Measurements from ENCODE around the gene OTUB2.

The OTUB2 gene

DNA sequence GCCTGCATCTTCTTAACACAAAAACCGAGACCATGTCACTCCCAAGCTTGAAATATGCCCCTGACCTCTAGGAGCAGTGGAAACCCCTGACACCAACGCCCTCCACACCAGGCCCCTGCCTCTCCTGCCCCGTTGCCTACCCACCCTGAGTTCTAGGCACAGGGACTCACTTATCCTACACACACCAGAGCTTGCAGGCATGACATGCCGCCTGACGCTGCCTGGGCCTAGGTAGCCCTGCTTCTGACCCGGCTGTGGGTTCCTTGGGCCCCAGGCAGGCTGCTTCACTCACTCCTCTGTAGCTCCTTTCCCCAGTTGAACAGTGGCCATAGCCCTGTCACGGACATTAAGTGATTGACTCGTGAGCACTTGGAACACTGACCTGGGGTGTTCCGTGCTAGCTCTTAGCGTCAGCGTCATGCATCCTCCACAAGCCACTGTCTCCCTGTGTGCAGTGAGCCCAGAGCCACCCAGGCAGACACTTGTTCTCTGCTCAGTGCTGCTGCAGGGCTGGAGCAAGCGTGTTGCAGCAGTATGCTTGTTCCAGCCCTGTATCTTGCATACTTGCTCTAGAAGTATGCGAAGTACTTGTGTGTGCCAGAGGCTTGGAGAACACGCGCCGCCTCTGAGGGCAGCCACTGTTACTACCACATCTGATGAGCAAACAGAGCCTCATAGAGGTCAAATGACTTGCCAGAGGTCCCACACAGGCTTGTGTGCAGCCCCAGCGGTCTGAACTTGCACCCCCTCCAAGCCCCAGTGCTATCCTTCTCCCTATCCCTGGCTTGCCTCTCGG is 15.6 kb downstream of the OTUB2 start:
- no peak for DNase-seq (ENCODE audit: low spot score)

DNA sequence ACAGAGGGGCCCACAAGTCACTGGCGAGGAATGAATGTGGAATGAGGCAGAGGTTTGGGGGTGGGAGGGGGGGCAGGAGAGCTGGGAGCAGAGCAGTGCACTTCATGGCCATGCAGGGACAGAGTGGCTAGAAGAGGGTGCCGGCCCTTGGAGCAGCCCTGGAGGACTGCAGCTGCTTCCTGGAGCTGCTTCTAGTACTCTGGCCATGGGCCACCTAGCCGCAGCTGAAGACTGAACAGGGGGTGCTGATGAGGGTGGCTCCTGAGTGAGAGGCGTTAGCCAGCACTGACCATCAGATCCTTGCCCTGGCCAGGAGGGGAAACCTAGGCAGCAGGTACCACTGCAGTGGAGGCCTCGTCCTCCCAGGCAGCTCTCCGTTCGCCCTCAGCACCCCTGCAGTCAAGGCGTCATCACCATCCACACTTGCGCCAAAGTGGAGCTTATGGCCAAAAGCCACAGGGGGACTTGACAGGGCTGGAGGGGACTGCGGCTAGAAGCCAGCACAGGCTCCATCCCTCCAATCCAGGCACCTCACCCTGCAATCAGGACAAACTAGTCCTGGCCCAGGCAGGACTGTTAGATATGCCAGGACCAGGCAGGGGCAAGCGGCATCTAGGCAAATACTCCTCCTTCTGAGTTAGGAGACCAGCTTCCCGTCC is 16.4 kb downstream of the OTUB2 start:
- DNase-seq (ENCODE audit: low spot score) = no peak

DNA sequence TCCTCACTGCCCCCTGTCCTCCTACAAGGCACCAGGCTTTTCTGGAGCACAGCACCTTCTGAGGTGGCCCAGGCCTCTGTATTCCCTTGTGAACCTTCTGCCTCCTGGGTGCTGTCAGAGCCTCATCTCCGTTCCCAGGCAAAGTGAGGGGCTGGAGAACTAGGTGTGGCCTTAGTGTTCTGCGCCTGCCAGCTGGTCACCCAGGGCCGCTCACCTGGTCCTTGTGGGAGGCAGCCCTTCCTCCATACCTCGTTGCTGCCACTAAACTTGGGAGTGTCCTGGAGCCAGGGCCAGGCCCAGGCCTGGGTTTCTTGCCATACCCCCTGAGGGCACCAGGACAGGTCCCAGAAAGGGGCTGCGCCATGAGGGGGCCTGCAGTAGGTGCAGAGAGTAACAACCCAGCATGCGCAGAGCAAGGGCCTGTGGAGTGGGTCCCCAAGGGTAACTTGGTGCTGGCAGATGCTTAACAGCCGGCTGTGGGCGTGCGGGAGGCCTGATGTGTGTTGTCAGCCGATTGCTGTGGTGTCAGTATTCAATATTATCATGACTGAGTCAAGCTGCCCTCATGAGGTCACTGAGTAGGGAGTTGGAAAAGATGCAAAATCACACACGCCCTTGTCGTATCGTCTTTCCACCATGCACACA is 17.1 kb downstream of the OTUB2 start:
- DNase-seq (ENCODE audit: low spot score) = no peak

DNA sequence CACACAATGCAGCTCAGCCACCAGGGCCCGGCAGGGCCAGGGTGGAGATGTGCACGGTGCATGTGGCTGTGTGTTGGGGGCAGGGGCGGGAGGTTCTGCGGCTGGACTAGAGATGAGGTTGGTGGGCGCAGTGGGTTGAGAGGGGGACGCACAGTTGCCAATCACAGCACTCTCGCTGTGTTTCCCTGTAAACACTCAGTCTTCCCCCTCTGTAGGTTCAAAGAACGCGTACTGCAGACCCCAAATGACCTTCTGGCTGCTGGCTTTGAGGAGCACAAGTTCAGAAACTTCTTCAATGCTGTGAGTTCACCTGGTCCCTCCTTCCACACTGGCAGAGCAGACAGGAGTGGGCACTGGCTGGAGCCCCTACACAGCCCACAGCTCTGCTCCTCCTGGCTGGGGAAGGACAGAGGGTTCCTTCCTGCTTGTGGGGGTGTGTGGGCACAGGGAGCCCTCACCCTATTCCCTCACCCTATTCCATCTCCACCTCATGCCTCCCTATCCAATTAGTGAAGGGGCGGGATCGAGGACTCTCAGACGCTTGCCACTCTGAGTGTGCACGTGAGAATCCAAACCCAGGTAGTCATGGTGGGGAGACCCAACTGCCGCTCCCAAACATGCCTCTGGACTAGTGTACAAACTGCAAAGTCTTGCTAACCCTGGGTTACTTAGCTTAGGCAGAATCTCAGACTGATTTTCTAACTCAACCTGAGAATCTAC is 17.8 kb downstream of the OTUB2 start:
- DNase-seq (ENCODE audit: low spot score) = no peak

DNA sequence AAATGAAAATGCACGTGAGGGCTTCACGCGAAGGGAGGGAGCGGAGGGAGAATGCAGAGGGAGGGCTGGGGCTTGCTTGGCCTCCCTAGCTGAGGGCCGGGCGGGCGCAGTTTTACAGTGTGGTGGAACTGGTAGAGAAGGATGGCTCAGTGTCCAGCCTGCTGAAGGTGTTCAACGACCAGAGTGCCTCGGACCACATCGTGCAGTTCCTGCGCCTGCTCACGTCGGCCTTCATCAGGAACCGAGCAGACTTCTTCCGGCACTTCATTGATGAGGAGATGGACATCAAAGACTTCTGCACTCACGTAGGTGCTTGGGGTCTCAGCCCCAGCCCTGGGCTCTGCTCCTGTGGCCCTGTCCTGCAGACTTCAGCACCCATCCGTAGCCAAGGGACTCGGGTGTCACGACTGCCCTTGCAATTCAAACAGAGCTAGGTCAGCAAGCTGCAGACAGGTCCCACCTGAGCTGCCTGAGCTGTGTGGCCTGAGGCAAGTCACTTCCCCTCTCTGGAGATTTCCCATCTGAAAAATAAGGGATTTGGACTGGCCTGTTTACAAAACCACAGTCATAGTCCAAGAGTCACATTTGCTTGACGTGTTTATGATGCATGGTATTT is 18.4 kb downstream of the OTUB2 start:
- DNase-seq (ENCODE audit: low spot score) = no peak

DNA sequence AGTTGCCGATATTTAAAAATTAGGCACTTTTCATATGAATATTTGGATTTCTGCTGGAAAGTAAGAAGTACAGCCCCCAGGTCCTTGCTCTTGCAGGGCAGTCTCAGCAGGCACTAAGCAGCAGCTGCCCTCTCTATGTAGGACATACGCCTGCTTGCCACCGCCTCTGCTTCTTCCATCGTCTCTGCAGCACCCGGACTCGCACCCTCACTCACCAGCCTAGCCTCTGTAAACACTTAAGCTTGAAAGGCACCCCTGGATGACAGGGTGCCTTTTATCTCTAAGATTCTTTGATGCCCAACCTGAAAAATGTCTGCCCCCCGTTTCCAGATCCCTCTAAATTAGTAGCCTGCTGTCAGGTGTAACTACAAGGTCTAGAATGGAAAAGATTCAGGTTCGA is 19.0 kb downstream of the OTUB2 start:
- DNase-seq (ENCODE audit: low spot score) = no peak

DNA sequence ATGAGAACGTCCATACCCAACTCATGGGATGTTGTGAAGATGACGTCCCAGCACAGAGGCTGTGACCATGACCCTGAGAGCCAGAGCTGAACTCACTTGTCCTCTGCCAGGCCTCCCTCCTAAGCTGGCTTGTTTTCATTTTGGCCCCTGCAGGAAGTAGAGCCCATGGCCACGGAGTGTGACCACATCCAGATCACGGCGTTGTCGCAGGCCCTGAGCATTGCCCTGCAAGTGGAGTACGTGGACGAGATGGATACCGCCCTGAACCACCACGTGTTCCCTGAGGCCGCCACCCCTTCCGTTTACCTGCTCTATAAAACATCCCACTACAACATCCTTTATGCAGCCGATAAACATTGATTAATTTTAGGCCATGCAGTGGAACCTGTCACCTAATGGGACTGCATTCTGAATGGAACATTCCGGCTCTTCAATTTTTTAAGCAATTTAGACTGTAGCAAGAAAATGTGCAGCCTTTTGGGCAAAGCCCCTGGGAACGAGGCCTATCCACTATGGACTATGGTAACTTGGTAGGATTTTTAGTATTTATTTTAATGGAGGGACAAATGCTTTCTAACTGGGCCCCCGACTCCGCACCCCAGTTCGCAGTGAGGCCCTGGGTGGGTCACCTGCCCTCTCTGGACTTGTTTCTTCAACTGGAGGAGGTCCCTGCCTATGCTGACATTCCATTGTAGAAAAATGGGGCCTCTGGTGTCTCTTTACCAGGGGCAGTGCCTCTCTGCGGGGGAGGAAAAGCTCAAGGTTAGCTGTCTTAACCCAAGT is 19.6 kb downstream of the OTUB2 start:
- DNase-seq (ENCODE audit: low spot score) = no peak

DNA sequence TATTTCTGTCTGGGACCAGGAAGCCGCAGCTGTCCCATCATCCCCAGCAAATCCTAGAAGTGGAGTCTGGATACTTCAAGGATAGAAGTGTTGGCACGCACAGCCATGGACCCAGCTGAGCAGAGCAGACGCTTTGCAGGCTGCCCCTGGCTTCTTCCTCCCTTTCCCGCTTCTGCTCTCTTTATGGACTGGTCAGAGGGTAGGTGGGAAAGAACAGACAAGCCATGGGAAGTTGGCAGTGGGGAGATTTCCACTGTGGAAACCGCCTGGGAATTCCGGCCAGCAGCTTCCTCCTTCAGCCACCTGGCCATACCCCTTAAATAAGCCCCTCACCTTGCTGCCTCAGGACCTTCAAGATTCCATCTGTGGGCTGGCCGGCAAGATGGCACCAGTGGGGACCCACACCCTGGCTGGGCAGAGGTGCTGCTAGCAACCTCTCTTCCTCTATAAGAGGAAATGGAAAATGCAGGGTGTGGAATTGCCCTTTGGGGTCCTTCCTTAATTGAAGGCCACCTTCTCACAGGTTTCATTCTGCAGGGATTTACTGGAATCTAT is 20.6 kb downstream of the OTUB2 start:
- no peak for DNase-seq (ENCODE audit: low spot score)

DNA sequence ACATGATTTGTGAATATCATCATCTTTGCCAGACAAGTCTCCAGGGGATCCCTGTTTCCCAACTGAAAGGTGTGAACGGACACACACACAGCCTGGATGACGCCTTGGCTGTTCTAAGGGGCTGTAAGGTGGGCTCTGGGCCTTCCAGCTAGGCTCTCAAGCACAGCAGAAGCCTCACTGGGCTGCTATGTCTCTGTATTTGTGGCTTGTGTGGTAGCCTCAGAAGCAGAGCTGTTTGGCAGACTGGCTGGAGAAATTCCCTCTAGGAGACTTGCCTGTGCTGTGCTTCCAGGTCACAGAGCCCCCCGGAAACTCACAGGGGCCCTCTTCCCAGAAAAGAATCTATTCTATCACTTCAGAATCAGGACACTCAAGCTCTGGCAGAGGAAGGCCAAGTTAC is 21.4 kb downstream of the OTUB2 start:
- DNase-seq (ENCODE audit: low spot score) = no peak

DNA sequence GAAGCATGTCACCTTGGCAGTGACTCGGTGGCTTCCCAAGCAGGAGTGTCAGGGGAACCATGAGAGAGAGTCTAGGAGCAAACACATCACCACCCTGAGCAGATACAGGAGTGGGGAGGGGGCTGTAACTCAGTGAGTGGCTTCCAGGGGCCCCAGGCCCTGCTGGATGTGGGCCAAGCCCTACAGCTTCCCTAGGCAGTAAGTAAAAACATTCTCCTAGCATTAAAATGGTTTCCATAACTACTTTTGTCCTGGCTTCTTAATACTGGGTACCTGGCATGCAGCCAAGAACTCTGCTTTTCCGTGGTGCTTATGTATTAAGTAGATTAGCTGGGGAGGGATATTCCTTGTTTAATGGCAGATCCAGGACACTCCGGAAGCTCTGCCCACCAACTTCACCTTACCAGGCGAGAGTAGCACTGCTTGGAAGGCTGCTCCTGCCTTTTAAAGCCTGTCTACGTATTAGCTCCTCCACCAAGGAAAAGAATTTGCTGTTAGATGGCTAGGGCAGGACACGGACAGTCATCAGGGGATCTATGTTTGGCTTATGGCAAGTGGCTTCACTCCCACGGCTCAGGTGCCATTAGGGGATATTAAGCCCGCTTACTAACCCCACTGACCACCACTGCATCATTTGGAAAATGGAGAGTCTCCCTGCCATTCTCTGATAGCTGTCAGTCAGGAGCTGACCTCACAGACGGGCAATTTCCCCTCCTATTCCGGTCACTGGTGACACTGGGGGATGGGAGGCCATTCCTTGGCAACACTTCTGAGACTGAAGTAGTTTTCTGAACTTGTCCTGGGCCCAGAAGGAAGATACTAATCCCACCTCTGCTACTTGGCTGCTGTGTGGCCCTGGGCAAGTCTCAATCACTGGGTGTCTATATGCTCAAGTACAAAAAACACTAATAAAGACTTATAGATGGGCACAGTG is 22.8 kb downstream of the OTUB2 start:
- DNase-seq (ENCODE audit: low spot score) = no peak

DNA sequence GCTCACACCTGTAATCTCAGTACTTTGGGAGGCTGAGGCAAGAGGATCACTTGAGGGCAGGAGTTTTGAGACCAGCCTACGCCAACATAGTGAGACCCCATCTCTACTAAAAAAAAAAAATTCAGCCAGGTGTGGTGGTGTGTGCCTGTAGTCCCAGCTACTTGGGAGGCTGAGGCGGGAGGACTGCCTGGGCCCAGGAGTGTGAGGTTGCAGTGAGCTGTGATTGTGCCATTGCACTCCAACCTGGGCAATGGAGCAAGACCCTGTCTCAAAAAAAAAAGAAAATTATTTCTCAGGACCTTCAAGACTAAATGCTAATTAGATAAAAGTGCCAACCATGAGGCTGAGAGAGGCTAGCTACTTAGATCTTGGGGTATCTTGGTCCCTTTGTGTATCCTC is 23.5 kb downstream of the OTUB2 start:
- DNase-seq (ENCODE audit: low spot score) = no peak

DNA sequence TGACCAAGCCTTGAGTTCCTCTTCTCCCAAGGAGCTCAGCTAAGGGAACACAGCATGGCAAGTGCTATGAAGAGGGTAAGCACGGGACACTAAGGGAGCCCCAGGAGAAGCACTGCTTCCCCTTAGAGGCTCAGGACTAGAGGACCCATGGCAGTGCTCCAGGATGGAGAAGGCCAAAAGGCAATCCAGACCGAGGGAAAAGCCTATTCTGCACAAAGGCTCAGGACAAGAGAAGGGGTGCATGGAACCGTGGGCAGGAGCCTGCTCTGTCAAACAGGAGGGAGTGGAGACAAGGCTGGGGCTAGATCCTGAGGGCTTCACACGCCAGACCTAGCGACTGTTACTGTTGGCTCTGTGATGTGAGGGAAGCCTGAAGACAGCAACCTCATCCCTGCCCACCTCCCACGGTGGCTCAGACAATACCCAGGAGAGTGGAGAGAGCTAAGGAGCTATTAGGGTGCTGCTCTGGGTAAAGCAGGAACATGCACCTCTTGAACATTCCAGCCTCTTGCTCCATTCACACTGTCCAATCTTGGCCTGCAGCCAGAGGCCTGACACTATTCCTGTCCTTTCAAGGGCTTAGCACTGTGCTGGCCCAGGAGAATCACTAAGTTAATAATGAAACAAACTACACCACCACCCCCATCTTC is 24.2 kb downstream of the OTUB2 start:
- DNase-seq (ENCODE audit: low spot score) = no peak

DNA sequence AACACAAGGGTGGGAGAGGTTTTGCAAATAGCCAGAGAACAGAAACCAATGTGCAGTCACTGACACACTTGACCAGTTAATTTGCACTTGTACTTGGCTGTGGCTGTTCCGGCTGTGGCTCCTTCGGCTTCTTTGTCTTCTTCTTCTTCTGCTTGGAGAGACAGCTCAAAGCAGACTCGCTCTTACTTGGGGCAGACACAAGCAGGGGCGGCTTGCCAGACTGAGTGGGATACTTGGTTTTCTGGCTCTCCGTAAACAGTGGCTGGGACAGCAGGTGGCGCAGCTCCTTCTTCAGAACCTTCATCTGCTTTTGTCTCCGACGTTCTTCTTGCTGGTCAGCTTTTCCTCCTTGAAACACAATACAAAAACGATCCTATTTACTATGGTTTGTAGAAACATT is 25.0 kb downstream of the OTUB2 start:
- DNase-seq (ENCODE audit: low spot score) = no peak

DNA sequence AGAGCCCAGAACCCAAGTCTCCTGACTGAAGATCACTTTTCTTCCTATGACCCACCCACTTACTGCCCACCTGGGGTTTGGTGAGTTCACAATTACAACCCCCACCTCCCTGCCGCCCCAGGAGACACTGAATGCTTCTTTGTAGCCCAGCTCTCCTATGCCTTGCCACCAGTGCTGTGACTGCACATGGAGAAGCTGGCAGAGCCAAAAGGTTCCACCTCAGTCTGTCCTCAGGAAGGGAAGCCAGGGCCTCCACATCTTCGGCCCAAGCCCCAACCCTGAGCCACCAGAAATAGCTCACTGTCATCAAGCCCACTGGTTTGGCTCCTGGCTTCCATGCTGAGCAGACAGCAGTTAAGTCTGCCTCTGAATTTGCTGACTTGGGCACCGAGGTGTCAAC is 25.6 kb downstream of the OTUB2 start:
- DNase-seq (ENCODE audit: low spot score) = no peak

DNA sequence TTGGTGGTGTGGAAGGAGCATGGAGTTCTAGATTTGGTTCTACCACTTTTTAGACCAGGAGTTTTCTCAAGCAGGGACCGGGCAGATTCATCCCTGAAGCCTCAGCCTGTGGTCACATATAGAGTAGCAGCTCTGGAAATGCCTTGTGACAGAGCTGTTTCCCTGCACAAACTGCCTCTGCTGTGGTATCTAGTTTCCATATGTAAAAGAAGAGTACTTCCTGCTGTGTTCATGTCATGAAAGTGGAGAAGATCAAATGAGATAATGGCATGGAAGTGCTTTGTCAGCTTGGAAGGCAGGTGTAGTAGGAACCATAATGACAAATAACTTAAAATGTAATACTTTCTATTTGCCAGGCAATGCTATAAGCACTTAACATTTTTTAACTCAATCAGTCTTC is 26.1 kb downstream of the OTUB2 start:
- DNase-seq (ENCODE audit: low spot score) = no peak

DNA sequence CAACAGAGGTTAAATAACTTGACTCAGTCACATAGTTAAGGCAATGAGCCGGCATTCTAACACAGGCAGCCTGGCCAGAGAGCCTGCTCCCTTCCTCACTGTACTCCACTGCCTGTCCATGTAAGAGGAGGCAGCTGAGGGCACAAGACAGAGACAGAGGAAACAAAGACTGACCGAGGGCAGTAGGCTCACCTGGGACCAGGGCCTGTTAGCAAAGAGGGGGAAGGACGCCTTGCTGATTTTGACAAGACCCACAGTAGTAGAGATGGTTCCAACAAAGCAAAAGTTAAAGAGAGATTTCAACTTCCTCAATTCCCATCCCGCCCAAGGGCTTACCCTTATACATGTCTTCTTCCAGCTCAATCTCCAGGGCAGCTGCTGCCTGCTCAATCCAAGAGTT is 26.5 kb downstream of the OTUB2 start:
- no peak for DNase-seq (ENCODE audit: low spot score)

DNA sequence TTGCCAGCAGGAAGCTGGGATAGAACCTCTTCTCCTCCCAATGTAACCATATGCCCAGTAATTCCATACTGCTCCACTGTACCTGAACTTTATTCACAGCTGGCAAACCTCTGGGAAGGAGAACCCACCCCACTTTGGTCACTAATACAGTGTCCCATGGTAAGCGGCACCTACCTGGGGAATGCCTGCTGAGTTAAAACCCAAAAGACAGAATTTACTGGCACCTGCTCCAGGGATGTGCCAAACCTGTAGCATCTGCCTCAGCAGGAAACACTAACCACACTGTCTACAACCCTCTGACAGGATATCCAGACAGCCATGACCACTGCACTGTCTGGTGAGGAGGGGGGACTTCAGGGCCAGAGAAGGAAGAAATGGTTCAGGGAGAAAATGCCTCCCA is 28.3 kb downstream of the OTUB2 start:
- no peak for DNase-seq (ENCODE audit: low spot score)

DNA sequence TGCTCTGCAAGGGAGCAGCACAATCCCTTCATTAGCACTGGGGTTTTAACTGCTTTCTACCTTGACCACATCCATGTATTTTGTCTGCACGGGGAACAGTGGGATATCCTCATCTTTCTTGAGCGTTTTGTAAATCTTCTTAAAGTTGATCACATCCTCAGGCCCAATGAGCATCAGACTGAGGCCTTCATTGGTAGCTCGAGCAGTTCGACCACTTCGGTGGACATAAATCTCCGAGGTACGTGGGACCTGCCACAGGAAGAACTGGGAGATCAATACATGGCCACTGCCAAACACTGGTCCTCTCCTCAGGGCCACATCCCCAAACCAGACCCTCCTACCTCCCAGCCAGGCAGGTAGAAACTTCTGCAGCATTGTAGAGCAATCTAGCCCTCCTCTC is 28.8 kb downstream of the OTUB2 start:
- DNase-seq (ENCODE audit: low spot score) = no peak

DNA sequence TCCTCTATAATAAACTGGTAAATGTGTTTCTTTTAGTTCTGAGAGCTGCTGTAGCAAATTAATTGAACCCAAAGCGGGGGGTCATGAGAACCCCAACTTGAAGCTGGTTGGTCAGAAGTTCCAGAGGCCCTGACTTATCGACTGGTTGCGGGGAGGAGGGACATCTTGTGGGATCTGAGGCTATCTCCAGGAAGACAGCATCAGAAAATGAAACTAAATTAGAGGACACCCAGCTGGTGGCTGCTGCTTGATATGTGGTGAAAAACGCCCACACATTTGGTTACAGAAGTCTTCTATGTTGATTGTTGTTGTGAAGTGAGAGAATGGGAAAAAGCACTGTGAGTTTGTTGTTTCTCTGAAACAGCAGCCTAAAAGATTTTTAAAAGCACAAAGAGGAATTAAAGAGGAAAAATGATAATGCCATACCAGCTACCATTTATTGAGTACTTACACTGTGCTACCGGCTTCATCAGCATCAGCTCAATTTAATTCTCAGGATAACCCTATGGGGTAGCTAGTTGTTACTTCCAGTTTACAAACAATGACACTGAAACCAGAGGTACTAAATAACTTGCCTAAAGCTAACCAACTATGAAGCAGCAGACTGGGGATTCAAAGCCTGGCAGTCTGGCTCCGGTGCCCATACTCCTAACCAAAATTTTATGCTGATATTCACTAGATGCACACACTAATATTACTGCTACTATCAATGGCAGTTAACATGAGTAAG is 30.6 kb downstream of the OTUB2 start:
- peak; percentile 24 for DNase-seq (ENCODE audit: low spot score)
